GM13977 (cell line): Measurements from ENCODE around the gene CLEC16A.
A peak's percentile ranks its signal among the peaks of the same experiment; 100 is the strongest.

Experiments used
- DNase-seq: peaks from one replicate; pipeline ENCODE4 v3.0.0; 2012; ENCODE audit warnings: low spot score
- in situ Hi-C: fragments of 300-500 bp; cut with MboI; formaldehyde crosslinking; loops from one replicate; pipeline ENCODE4 v1.12.0; 2022; ENCODE audit warnings: low sequenced_read_pairs, low pct_unique_long_range_greater_than_20kb, mixed read lengths, inconsistent platforms; ENCODE audit not compliant: unreplicated experiment
- TF ChIP-seq, protein P1 (sequence below): IDR thresholded peaks from 2 replicates; pipeline ENCODE4 v1.5.1; 2012; ENCODE audit warnings: mild to moderate bottlenecking, control low read depth; ENCODE audit not compliant: insufficient read depth; ENCODE audit errors: extremely low read depth, missing control alignments

The CLEC16A gene

GRCh38 chr16:10944249-10945064 is at the start of gene CLEC16A:
Gene CLEC16A (plus strand): TSS chr16:10944564. CDS start chr16:10944718, 154 bp downstream.
- peak; percentile 95 for DNase-seq
- TF ChIP-seq, protein P1, sequence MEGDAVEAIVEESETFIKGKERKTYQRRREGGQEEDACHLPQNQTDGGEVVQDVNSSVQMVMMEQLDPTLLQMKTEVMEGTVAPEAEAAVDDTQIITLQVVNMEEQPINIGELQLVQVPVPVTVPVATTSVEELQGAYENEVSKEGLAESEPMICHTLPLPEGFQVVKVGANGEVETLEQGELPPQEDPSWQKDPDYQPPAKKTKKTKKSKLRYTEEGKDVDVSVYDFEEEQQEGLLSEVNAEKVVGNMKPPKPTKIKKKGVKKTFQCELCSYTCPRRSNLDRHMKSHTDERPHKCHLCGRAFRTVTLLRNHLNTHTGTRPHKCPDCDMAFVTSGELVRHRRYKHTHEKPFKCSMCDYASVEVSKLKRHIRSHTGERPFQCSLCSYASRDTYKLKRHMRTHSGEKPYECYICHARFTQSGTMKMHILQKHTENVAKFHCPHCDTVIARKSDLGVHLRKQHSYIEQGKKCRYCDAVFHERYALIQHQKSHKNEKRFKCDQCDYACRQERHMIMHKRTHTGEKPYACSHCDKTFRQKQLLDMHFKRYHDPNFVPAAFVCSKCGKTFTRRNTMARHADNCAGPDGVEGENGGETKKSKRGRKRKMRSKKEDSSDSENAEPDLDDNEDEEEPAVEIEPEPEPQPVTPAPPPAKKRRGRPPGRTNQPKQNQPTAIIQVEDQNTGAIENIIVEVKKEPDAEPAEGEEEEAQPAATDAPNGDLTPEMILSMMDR: no peak
- in situ Hi-C loops: no loop called here

GRCh38 chr16:10895053-10895946 is 49.1 kb upstream of the CLEC16A start:
- DNase-seq: no peak
- TF ChIP-seq, protein P1: no peak
- in situ Hi-C loops: loop anchor here (10.0 kb wide), 1 partner anchor 150 kb away; the partner anchor contains the start of gene NUBP1

GRCh38 chr16:10896165-10896564 is 48.2 kb upstream of the CLEC16A start:
- in situ Hi-C loops: loop anchor here (10.0 kb wide), 1 partner anchor 151 kb away; the partner anchor contains the start of gene NUBP1
- DNase-seq: no peak
- TF ChIP-seq, protein P1: no peak

DNA sequence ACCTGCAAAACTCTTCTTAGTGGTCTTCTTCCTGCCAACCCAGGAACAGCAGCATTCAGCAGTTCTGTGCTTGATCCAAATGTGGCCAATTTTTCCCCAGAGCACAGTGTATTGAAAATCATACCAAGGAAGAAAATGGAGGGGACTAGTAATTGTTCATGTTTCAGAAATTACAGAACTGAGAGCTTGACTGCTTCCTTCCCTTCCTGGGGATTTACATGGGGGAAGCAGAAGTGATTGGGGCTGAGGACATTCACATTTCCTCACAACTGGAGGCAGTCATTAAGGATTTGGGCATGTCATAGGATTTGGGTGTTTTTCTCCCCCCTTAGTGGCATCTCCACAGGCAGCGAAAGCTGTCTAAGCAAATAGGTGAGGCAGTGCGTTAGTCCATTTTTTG is 47.6 kb upstream of the CLEC16A start:
- DNase-seq: no peak
- in situ Hi-C loops: loop anchor here (10.0 kb wide), 1 partner anchor 152 kb away; the partner anchor contains the start of gene NUBP1
- TF ChIP-seq, protein P1: no peak

DNA sequence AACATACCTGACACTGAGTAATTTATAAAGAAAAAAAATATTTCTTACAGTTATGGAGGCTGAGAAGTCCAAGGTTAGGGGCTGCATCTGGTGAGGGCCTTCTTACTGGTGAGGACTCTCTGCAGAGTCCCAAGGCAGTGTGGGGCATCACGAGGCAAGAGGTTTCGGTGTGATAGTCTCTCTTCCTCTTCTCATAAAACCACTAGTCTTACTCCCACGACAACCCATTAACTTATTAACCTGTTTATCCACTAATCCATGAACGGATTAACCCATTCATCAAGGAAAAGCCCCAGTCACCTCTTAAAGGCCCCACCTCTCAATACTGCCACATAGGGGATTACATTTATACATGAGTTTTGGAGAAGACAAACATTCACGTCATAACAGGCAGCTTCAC is 47.2 kb upstream of the CLEC16A start:
- in situ Hi-C loops: loop anchor here (10.0 kb wide), 1 partner anchor 152 kb away; the partner anchor contains the start of gene NUBP1
- TF ChIP-seq, protein P1: no peak
- no peak for DNase-seq

DNA sequence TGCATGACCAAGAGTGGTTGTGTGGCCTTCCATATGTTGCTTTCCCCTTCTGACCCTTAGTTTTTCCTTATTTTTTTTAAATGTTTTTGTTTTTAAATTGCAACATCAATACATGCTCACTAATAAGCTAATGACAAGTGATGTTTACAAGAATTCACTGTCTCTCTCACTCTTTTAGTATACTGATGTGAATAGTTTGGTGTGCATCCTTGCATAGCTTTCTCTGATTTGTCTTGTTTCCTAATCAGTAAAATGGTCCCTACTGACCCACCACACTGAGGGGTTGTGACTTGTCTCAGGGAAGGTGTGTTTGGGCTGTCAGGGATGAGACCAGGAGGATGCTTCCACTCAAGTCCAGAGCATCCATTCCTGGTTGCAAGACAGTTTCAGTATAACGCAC is 41.4 kb upstream of the CLEC16A start:
- in situ Hi-C loops: no loop called here
- TF ChIP-seq, protein P1: no peak
- DNase-seq: no peak
